ENCODE data around the gene KLHL33.

Gene KLHL33, protein sequence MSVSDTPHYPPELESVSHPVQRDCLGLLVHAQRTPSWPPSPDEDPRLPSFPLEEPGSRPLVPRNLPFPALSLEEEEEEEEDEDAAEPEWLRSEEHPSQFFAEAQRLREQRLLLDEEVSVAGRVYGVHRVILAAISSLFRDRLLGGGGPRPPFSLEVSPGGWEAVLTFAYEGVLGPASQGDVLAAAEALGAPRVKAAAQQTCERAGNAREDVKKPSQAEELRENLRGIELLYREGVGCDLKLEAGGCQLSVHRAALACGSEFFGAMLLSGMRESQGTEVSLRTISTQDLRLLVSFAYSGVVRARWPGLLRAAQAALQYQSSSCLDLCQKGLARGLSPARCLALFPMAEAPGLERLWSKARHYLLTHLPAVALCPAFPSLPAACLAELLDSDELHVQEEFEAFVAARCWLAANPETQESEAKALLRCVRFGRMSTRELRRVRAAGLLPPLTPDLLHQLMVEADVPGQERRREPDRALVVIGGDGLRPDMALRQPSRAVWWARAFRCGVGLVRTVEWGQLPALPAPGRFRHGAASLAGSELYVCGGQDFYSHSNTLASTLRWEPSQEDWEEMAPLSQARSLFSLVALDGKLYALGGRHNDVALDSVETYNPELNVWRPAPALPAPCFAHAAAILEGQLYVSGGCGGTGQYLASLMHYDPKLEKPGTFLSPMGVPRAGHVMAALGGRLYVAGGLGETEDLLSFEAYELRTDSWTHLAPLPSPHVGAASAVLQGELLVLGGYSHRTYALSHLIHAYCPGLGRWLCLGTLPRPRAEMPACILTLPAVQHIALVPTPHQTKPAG

DNA sequence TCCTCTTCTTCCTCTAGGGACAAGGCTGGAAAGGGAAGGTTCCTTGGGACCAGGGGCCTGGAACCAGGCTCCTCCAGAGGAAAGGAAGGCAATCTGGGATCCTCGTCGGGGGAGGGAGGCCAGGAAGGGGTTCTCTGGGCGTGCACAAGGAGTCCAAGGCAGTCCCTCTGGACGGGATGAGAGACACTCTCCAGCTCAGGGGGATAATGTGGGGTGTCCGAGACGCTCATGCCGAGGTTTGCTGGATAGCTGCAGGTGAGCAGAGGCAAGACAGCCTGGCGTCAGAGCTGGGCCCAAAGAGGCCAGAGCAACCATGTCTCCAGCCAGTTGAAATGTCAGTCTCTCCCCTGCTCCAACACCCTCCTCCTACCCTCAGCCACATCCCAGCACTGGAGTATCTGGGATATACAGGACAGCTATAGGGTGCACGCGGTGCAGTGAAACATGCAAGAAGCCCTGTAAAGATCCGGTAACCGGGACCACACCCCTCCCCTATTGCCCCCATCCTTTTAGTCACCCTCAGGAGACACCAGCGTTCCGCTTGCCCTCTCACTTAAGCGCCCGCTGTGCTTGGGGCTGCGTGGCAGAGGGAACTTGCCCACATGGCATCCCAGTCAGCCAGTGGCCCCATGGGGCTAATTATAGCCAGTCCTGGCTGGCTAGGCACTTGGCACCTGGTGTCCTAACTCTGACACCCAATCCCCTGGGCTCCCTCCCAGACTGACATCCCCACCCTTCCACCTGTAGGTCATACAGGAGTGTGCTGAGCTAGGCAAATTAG, at the start of gene KLHL33:
TSS of gene KLHL33 (minus strand) at position 585 of the 781 bp plus-strand sequence. CDS start at position 230, 355 bp downstream.
- Histone ChIP-seq H3K27ac (ENCODE audit: low read depth, low read length) (peak within 1 kb of the TSS; percentile 6), H3K9ac (ENCODE audit: low read length) (no peak within 1 kb of the TSS)

DNA sequence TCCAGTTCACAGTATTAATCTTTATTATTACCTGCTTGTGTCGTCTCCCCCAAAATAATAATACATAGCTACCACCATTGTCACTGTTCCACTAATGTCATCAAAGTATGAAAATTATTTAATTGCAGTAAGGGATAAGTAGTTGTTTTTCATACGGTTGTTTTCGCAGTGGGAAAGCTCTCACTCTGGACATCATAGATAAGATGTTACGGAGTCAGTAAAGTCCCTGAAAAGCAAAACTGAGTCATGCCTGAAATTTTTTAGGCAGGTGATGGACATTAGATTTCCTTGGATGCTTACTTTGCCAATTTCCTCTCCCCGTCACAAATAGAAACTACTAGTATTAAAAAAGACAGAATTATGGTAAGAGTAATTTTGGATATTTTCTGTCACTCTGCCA, 46.4 kb upstream of the KLHL33 start:
- Histone ChIP-seq H3K4me1 (ENCODE audit: control insufficient read depth, insufficient read depth, low read length) (no peaks in the 10 kb centered on the region), H3K27ac (ENCODE audit: low read depth, low read length) (no peak overlapping the region), H3K4me3 (ENCODE audit: low read length) (no peak overlapping the region), H3K36me3 (ENCODE audit: control insufficient read depth, insufficient read depth, low read length) (peaks cover 3% of the 10 kb centered on the region), H3K9ac (ENCODE audit: low read length) (no peak overlapping the region), H3K27me3 (ENCODE audit: control insufficient read depth, insufficient read depth, low read length) (no peaks in the 10 kb centered on the region)

More for the DNA sequence above, at the start of gene KLHL33:
- Histone ChIP-seq H3K27me3 (ENCODE audit: control insufficient read depth, insufficient read depth, low read length) (no peaks in the 10 kb centered on the region), H3K4me1 (ENCODE audit: control insufficient read depth, insufficient read depth, low read length) (no peaks in the 10 kb centered on the region), H3K36me3 (ENCODE audit: control insufficient read depth, insufficient read depth, low read length) (no peaks in the 10 kb centered on the region), H3K4me3 (ENCODE audit: low read length) (peak within 1 kb of the TSS; percentile 50)

DNA sequence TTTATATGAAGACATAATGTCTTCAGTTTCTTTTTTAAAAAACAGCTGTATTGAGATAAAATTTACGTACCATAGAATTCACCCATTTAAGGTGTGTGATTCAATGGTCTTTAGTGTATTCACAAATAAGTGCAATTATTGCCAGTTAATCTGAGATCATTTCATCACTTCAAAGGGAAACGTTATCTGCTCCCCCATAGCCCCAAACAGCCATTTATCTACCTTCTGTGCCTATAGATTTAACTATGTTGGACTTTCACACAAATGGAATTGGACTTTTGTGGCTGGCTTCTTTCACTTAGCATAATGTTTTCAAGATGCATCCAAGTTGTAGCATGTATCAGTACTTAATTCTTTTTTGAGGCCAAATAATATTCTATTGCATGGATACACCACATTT, 42.9 kb upstream of the KLHL33 start:
- H3K27me3 ChIP-seq (ENCODE audit: control insufficient read depth, insufficient read depth, low read length), result no peaks in the 10 kb centered on the region
- no peak overlapping the region for H3K9ac ChIP-seq (ENCODE audit: low read length)
- H3K4me3 ChIP-seq (ENCODE audit: low read length), result no peak overlapping the region
- no peaks in the 10 kb centered on the region for H3K4me1 ChIP-seq (ENCODE audit: control insufficient read depth, insufficient read depth, low read length)
- no peak overlapping the region for H3K27ac ChIP-seq (ENCODE audit: low read depth, low read length)
- H3K36me3 ChIP-seq (ENCODE audit: control insufficient read depth, insufficient read depth, low read length), result peaks cover 11% of the 10 kb centered on the region

DNA sequence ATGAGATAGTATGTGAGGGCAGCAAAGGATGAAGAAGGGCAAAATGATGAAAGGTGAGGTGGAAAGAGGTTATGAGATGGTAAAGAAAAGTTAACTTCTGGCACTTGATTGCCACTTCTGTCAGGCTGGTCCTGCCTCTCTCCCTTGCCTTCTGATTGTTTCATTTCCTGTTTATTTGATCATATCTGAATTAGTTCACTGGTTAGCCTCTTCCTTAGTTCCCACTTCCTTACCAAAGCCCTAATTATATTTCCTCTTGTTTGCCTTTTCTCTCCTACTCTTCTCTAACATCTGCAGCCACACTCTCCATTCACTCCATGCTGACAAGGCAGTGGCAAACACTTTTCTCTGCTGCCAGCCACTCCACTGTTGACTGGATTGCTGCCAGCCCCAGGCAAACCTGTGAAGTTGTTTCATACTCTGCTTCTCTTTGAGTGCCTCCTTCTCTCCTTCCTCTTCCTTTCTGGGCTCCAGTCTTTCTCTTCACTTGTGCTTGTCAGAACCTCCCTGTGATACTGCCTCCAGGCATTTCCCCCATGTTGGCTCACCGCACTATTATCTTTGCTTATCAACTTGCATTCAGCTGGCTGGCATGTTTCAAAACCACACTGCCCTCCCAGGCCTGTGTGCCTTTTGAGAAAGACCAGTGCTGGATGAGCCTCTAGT, 41.4 kb upstream of the KLHL33 start:
- no peak overlapping the region for H3K9ac ChIP-seq (ENCODE audit: low read length)
- H3K27ac ChIP-seq (ENCODE audit: low read depth, low read length), result no peak overlapping the region
- H3K4me1 ChIP-seq (ENCODE audit: control insufficient read depth, insufficient read depth, low read length), result no peaks in the 10 kb centered on the region
- no peak overlapping the region for H3K4me3 ChIP-seq (ENCODE audit: low read length)
- peaks cover 11% of the 10 kb centered on the region for H3K36me3 ChIP-seq (ENCODE audit: control insufficient read depth, insufficient read depth, low read length)
- H3K27me3 ChIP-seq (ENCODE audit: control insufficient read depth, insufficient read depth, low read length), result no peaks in the 10 kb centered on the region

DNA sequence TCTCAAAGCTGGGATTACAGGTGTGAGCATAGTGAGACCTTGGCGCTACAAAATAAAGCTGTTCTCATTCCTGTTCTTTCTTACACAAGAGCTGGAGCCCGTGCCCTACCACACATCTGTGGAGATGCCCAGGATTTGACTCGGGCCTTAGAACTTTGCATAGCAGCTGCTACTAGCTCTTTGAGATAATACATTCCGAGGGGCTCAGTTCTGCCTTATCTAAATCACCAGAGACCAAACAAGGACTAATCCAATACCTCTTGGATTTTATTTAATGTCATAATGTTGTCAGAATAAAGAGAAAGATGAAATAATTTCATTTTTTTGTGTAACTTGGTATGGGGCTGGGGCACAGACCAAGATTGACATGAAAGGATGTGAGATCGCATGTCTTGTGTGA, 40.8 kb upstream of the KLHL33 start:
- no peaks in the 10 kb centered on the region for H3K4me1 ChIP-seq (ENCODE audit: control insufficient read depth, insufficient read depth, low read length)
- no peak overlapping the region for H3K27ac ChIP-seq (ENCODE audit: low read depth, low read length)
- H3K27me3 ChIP-seq (ENCODE audit: control insufficient read depth, insufficient read depth, low read length), result no peaks in the 10 kb centered on the region
- peaks cover 11% of the 10 kb centered on the region for H3K36me3 ChIP-seq (ENCODE audit: control insufficient read depth, insufficient read depth, low read length)
- H3K9ac ChIP-seq (ENCODE audit: low read length), result no peak overlapping the region
- H3K4me3 ChIP-seq (ENCODE audit: low read length), result no peak overlapping the region

DNA sequence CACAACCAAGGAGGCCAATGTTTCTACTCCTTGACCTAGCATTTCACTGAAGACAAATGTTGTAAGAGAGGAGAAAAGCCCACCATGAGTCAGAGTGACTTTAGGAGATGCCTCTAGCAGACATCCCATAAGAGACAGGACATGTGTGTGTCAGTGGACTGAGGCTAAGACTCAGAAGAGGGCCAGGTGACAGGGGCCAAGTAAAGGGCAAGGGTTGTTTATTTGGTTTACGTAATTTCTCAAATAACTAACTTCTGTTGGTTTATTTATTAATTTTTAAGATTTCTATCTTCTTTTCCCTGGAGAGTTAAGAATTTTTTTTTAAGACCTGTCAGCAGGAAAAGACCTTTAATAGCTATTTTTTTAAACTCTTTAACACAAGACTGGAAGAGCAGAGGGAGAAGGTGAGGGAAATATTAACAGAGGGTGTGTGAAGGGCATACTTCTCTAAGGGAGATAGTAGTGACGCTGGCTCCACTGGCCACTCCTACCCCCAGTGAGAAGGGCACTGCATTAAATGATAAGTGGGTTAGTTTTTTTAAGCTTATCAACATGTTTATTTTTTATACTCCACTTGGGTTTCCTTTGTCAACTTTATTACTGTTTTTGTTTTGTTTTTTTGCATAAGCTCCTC, 36.7 kb upstream of the KLHL33 start:
- Histone ChIP-seq H3K27me3 (ENCODE audit: control insufficient read depth, insufficient read depth, low read length) (no peaks in the 10 kb centered on the region), H3K27ac (ENCODE audit: low read depth, low read length) (no peak overlapping the region), H3K36me3 (ENCODE audit: control insufficient read depth, insufficient read depth, low read length) (peaks cover 11% of the 10 kb centered on the region), H3K9ac (ENCODE audit: low read length) (no peak overlapping the region), H3K4me3 (ENCODE audit: low read length) (no peak overlapping the region), H3K4me1 (ENCODE audit: control insufficient read depth, insufficient read depth, low read length) (peaks cover 3% of the 10 kb centered on the region)

DNA sequence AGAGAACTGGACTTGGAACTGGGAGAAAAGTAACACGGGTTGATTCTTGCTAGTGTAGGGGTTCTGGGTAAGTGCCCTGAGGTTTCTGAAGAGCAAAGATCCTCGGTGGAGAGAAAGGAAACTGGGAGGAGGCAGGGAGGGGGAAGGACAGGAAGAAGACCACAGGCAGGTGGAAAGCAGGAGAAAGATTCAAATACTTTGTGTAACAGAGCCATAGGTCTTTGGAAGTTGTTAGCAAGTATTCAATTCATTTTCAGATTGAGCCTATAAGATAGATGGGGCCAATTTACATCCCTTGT, 34.6 kb upstream of the KLHL33 start:
- Histone ChIP-seq H3K4me1 (ENCODE audit: control insufficient read depth, insufficient read depth, low read length) (peaks cover 3% of the 10 kb centered on the region), H3K4me3 (ENCODE audit: low read length) (peak overlapping the region; percentile 91), H3K9ac (ENCODE audit: low read length) (no peak overlapping the region), H3K27me3 (ENCODE audit: control insufficient read depth, insufficient read depth, low read length) (no peaks in the 10 kb centered on the region), H3K27ac (ENCODE audit: low read depth, low read length) (no peak overlapping the region), H3K36me3 (ENCODE audit: control insufficient read depth, insufficient read depth, low read length) (peaks cover 9% of the 10 kb centered on the region)

DNA sequence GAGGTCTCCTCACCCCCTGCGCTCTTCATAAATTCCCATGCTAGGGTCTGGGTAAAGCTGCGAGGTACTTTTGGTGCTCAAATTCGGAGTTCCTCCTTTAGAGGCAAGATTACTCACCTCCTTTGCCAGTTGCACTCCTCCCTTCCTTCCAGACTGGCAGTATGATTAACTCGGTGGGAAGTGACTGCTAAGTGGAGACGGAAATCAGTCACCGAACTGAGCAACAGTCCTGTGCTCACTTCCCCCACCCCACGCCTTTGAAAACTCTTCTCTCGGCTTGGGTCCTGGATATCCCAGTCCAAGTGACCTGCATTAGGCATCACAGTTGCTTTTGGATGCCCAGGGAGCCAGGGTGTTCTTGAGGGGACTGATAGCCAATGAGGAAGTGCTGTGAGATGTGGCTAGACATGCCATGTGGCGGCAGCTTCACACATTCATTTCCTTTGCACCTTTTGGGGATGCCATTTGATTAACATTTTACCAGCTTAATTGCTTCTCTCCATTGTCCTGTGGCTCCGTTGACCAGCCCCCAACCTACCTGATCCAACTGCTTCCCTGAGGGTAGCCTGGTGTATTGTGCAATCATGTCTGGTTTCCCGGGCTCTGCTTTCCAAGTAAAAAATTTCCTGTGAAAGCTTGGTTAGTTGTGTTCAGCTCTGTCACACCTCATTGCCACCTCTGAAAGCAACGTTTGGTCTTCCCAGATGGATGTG, 34.1 kb upstream of the KLHL33 start:
- peak overlapping the region; percentile 91 for H3K4me3 ChIP-seq (ENCODE audit: low read length)
- peaks cover 6% of the 10 kb centered on the region for H3K36me3 ChIP-seq (ENCODE audit: control insufficient read depth, insufficient read depth, low read length)
- H3K9ac ChIP-seq (ENCODE audit: low read length), result peak overlapping the region; percentile 71
- H3K4me1 ChIP-seq (ENCODE audit: control insufficient read depth, insufficient read depth, low read length), result peaks cover 3% of the 10 kb centered on the region
- peak overlapping the region; percentile 76 for H3K27ac ChIP-seq (ENCODE audit: low read depth, low read length)
- H3K27me3 ChIP-seq (ENCODE audit: control insufficient read depth, insufficient read depth, low read length), result no peaks in the 10 kb centered on the region

DNA sequence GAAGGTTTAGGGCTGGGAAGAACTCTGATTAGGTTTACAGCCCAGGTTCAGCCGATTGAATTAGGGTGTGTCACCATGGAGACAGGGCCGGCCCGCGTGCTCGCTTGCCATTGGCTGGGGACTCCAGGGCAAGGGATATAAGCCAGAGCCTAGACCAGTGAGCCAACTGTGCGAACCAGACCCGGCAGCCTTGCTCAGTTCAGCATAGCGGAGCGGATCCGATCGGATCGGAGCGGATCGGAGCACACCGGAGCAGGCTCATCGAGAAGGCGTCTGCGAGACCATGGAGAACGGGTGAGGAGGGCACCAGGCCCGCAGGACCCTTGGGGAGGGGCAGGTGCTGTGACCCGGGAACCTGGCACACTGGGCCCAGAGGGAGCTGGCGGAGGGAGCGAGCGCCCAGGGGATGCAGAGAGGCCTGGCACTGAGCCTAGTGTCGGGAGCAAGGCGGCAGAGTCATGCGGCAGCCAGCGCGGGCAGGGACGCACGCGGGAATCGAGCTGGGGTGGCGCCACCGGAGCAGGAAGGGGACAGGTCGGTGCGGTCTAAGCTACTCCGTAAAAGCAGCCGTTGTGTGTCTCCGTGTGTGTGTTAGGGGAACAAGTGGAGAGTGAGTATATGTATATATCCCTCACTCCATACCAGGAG, 33.4 kb upstream of the KLHL33 start, which contains the start of gene PNP:
TSS of gene PNP (plus strand) at position 165 of the 648 bp plus-strand sequence. CDS start at position 284, 119 bp downstream.
- peak within 1 kb of the TSS; percentile 71 for H3K9ac ChIP-seq (ENCODE audit: low read length)
- peaks cover under 1% of the 10 kb centered on the region for H3K36me3 ChIP-seq (ENCODE audit: control insufficient read depth, insufficient read depth, low read length)
- peak within 1 kb of the TSS; percentile 91 for H3K4me3 ChIP-seq (ENCODE audit: low read length)
- no peaks in the 10 kb centered on the region for H3K27me3 ChIP-seq (ENCODE audit: control insufficient read depth, insufficient read depth, low read length)
- peaks cover 3% of the 10 kb centered on the region for H3K4me1 ChIP-seq (ENCODE audit: control insufficient read depth, insufficient read depth, low read length)
- peak within 1 kb of the TSS; percentile 76 for H3K27ac ChIP-seq (ENCODE audit: low read depth, low read length)

DNA sequence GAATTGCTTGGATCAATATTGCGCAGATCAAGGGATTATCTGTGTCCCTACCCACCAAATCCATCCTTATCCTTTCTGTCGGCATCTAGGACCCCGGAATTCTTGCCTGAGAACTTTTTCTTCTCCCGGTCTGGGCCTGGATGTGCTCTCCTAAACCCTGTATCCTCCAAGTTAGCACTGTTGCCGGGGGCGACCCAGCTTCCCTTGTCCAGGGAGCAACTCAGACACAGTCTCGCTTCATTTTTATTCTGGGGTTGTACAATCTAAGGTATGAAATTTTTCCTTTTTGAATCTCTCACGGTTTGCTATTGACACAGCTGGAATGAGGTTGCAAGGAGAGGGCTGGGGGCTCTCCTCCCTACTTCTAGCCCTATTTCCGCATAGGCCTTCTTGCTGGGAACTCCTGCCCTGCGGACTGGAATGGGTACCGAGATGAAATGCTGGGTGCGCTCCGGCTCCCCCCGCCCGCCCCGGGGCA, 32.8 kb upstream of the KLHL33 start:
- H3K4me3 ChIP-seq (ENCODE audit: low read length), result peak overlapping the region; percentile 91
- H3K36me3 ChIP-seq (ENCODE audit: control insufficient read depth, insufficient read depth, low read length), result no peaks in the 10 kb centered on the region
- H3K27ac ChIP-seq (ENCODE audit: low read depth, low read length), result peak overlapping the region; percentile 76
- peaks cover 3% of the 10 kb centered on the region for H3K4me1 ChIP-seq (ENCODE audit: control insufficient read depth, insufficient read depth, low read length)
- peak overlapping the region; percentile 71 for H3K9ac ChIP-seq (ENCODE audit: low read length)
- H3K27me3 ChIP-seq (ENCODE audit: control insufficient read depth, insufficient read depth, low read length), result no peaks in the 10 kb centered on the region
